HepG2 (cell line): Measurements from ENCODE around the gene LRP10. TPM values are rescaled to one million over a fixed set of nuclear protein-coding genes. Genes with fewer than 3 reads are reported as not detected.

Experiments used
- AHDC1 ChIP-seq: sonication (generic); formaldehyde crosslinking; IDR thresholded peaks from 2 replicates; pipeline ENCODE4 v1.5.1; 2020; ENCODE audit warnings: mild to moderate bottlenecking, missing genetic modification reagents, borderline replicate concordance
- BCL6 ChIP-seq: IDR thresholded peaks from 2 replicates; pipeline ENCODE4 v1.6.1; 2016; ENCODE audit warnings: missing genetic modification reagents, missing compliant biosample characterization
- FOXJ3 ChIP-seq: sonication (generic); formaldehyde crosslinking; IDR thresholded peaks from 2 replicates; pipeline ENCODE4 v1.4.0; 2020; ENCODE audit warnings: missing genetic modification reagents, mild to moderate bottlenecking, borderline replicate concordance
- MLXIP ChIP-seq: sonication (generic); formaldehyde crosslinking; IDR thresholded peaks from 2 replicates; pipeline ENCODE4 v1.9.0; 2021; ENCODE audit warnings: missing genetic modification reagents, borderline replicate concordance
- ZBTB7A ChIP-seq: sonication (generic); formaldehyde crosslinking; IDR thresholded peaks from 2 replicates; pipeline ENCODE4 v1.8.0; 2022; ENCODE audit warnings: mild to moderate bottlenecking, missing genetic modification reagents
- ZNF318 ChIP-seq: sonication (generic); formaldehyde crosslinking; IDR thresholded peaks from 2 replicates; pipeline ENCODE4 v1.4.0; 2020; ENCODE audit warnings: mild to moderate bottlenecking, missing genetic modification reagents
- ZNF512 ChIP-seq: sonication (generic); formaldehyde crosslinking; IDR thresholded peaks from 2 replicates; pipeline ENCODE4 v1.4.0; 2020; ENCODE audit warnings: mild to moderate bottlenecking, missing genetic modification reagents
- ZNF549 ChIP-seq: sonication (generic); formaldehyde crosslinking; IDR thresholded peaks from 2 replicates; pipeline ENCODE4 v1.5.0; 2020; ENCODE audit warnings: missing genetic modification reagents
- ZNF607 ChIP-seq: sonication (generic); formaldehyde crosslinking; IDR thresholded peaks from 2 replicates; pipeline ENCODE4 v1.5.1; 2020; ENCODE audit warnings: missing genetic modification reagents, mild to moderate bottlenecking, borderline replicate concordance
- polyA plus RNA-seq, 8 experiments: library from polyadenylated mRNA; depleted of rRNA in 3 of 8; stranded (reverse) in 7 of 8; unstranded in 1 of 8; fragments of >200 nt; fragmentation: Illumina TruSeq in 4 of 8; extraction: Trizol in 4 of 8; gene quantifications; 2 replicates each; pipeline versions ENCODE4 v1.2.1 to v1.2.3, GENCODE V29; 2011 to 2016; ENCODE audit warnings: low read depth in 4 of 8, missing spikeins in 1 of 8, mixed read lengths in 1 of 8; ENCODE audit not compliant: insufficient read depth in 1 of 8
- total RNA-seq, 5 experiments: library from RNA; depleted of rRNA; stranded (reverse); fragments of >200 nt; fragmentation: Illumina TruSeq; extraction: Trizol; gene quantifications; 2 replicates each; pipeline ENCODE4 v1.2.3, GENCODE V29; 2016; ENCODE audit warnings: low read depth in 1 of 5

LRP10 gene
- total and polyA plus RNA-seq, 2 of the 13 experiments (the other 11 are each of a cell fraction or from before 2014, with no cell fraction given), result 16.9 to 45.2 TPM

DNA sequence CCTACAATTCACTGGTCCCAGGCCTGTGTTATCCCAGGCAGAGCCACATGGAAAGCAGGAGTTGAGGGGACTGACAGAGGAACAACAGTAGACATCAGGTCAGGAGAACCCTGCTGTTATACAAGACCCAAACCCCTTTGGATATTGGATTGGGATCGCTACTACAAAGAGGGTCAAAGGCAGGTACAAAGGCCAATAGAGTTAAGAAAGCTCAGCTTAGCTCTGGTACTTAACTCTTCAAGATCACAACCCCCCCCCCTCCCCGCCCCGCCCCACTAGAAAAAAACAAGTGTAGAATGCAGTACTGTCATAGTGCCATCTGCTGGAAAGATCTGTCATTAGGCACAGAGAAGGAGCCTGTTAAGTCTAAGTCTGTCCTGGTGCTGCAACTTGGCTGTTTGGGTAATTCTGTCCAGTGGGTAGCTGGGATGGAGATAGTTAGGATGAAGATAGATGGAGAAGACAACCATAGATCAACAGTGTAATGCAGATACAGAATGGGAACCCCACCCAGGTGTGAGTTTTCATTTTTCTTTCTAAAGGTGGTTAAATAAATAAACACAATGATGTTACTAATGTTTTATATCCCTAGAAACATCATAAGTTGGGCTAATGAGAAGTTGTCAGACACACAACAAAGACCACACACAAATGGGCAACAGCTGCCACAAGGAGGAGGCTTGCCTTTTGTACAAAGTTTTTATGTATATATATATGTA is 28.7 kb downstream of the LRP10 start (continued):
- TF ChIP-seq ZNF549 (CRISPR knock-in tag), result no peak
- no peak for TF ChIP-seq ZBTB7A (CRISPR knock-in tag)
- no peak for TF ChIP-seq MLXIP (CRISPR knock-in tag)
- no peak for TF ChIP-seq ZNF512 (CRISPR knock-in tag)
- TF ChIP-seq BCL6 (CRISPR knock-in tag), result no peak
- TF ChIP-seq AHDC1 (CRISPR knock-in tag), result no peak
- TF ChIP-seq ZNF607 (CRISPR knock-in tag), result no peak
- peak; percentile 48; the same call in 1 of the 2 replicates for TF ChIP-seq ZNF318 (CRISPR knock-in tag)
- no peak for TF ChIP-seq FOXJ3 (CRISPR knock-in tag)
